Endothelial cell of umbilical vein (primary cell): ENCODE measurements around the gene RPIA.

Experiments used
- CTCF ChIP-seq, 2 donors: IDR thresholded peaks; 1 replicate in 1 of 2; 2 replicates in 1 of 2; pipeline ENCODE4 v1.5.1; 2011; ENCODE audit warnings: low read length in 2 of 2, mild to moderate bottlenecking in 2 of 2, moderate library complexity in 2 of 2, control low read depth in 1 of 2, inconsistent platforms in 1 of 2, low read depth in 1 of 2; ENCODE audit not compliant: insufficient read depth in 1 of 2; ENCODE audit errors: extremely low read depth in 1 of 2
- EZH2 ChIP-seq: IDR thresholded peaks from 2 replicates; pipeline ENCODE4 v1.6.1; 2012; ENCODE audit warnings: borderline replicate concordance, low read depth, mild to moderate bottlenecking, moderate library complexity, low read length, inconsistent platforms; ENCODE audit not compliant: severe bottlenecking
- GATA2 ChIP-seq: IDR thresholded peaks from 2 replicates; pipeline ENCODE4 v1.7.0; 2011; ENCODE audit warnings: low read depth, mild to moderate bottlenecking, moderate library complexity, mixed read lengths, low read length; ENCODE audit not compliant: insufficient read length, insufficient read depth
- MYC ChIP-seq: IDR thresholded peaks from one replicate; pipeline ENCODE4 v1.6.1; 2011; ENCODE audit warnings: mild to moderate bottlenecking, low read depth, low read length
- POLR2A ChIP-seq: IDR thresholded peaks from 2 replicates; pipeline ENCODE4 v1.6.1; 2012; ENCODE audit warnings: low read depth, mild to moderate bottlenecking, control low read depth, low read length

GRCh38 chr2:88697370-88698026 is 6.0 kb downstream of the RPIA start:
- no peak for TF ChIP-seq EZH2
- TF ChIP-seq POLR2A, result no peak
- TF ChIP-seq GATA2, result no peak
- TF ChIP-seq CTCF (IDR thresholded peaks at IDR 0.05; ENCODE audit: extremely low read depth in 1 of 2, insufficient read depth in 1 of 2, low read depth in 1 of 2, low read length in 2 of 2), result no peak
- no peak for TF ChIP-seq MYC
